DMS53 treated with DMSO at 0.1 percent for 48 hours (cell line): Measurements from ENCODE around the gene KCTD2.
"Not testable (repeated sequence)": the region's sequence is repeated elsewhere in the genome, so short reads cannot be mapped to it uniquely, and the experiment has no call there.

Experiments
- DNase-seq: peaks from one replicate; lab custom pipeline; 2025; ENCODE audit not compliant: unreplicated experiment; lab: John Stamatoyannopoulos, UW

The KCTD2 gene, protein sequence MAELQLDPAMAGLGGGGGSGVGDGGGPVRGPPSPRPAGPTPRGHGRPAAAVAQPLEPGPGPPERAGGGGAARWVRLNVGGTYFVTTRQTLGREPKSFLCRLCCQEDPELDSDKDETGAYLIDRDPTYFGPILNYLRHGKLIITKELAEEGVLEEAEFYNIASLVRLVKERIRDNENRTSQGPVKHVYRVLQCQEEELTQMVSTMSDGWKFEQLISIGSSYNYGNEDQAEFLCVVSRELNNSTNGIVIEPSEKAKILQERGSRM

GRCh38 chr17:75046407-75047289, at the start of gene KCTD2, which contains the start of gene ATP5PD:
Gene KCTD2, plus strand, starts transcription at chr17:75047225. Its CDS starts 26 bp downstream, at chr17:75047251.
Gene ATP5PD, minus strand, starts transcription at chr17:75046969. Its CDS starts 4,319 bp downstream, at chr17:75042650.
- peak; percentile 93 for DNase-seq

DNA sequence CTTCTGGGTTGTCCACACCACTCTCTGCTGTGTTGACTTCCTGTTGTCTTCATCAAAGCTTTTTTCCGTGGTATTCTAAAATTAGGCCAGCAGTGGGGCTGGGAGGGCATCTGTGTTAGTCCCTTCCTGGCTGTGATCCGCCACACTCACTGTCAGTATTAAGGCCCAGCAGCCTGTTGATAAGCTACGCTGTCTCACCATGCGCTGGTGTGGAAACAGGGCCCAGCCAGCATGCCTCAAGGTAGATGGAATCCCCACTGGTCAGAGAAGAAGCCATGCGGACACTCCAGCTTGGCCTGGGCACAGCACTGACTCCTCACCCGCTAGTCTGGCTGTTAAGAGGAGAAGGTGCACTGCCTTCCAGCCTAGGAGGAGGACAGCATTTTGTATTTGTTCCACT, 48.2 kb upstream of the KCTD2 start:
- DNase-seq, result no peak

GRCh38 chr17:74999523-74999922, 47.5 kb upstream of the KCTD2 start:
- DNase-seq, result no peak

DNA sequence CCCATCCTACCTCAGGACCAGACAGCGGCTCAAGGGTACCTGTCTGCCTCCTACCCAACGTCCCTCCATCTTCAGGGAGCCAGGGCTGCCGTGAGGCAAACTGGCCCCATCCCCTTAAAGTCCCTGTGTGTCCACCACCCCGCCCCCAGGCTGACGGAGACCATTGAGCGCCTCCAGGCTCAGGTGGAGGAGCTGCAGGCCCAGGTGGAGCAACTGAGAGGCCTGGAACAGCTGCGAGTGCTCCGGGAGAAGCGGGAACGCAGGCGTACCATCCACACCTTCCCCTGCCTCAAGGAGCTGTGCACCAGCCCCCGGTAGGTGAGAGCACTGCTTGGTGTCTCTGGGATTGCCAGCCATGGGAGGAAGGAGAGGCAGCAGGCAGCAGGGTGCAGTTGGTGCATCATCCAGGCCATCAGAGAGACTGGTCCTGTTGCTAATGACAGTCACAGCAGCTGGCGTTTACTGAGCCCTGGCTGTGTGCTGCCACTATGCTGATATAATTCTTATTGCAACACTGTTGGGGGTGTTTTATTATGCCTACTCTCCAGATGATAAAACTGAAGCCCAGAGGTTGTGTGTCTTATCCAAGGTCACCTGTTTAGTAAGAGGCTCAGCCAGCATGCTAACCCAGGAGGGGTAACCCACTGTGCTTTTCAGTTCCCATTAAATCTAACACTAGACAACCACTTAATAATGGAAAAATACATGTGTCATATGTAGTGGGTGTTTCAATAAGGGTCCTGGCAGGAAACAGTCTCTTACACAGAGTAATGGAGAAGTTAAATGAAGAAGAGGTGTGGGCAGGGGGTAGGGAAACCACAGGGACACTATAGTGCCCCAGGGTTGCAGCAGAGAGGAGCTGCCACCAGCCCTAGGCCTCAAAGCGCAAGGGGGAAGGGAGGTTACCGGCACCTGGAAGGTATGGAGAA, 44.8 kb upstream of the KCTD2 start:
- DNase-seq, result no peak

GRCh38 chr17:75003070-75003956, 43.7 kb upstream of the KCTD2 start:
- no peak for DNase-seq

DNA sequence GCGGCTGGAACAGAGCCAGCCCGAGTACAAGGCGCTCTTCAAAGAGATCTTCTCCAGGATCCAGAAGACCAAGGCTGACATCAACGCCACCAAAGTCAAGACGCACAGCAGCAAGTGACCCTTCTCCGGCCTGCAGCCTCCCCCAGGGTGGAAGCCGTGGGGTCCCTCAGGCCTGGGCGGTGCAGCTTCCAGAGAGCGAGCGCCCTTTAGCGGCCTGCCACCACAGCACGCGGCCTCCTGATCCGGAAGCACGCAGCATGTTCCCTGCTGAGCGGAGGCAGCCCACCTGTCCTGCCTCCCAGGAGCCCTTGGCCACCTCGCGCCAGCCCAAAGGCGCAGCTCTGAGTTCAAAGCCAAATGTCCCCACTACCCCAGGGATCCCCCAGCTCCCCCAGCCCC, 43.1 kb upstream of the KCTD2 start:
- DNase-seq, result no peak

GRCh38 chr17:75004371-75004770, 42.7 kb upstream of the KCTD2 start:
- no peak for DNase-seq

- DNase-seq, result no peak
Observed at GRCh38 chr17:75005291-75005690, 41.7 kb upstream of the KCTD2 start.

DNA sequence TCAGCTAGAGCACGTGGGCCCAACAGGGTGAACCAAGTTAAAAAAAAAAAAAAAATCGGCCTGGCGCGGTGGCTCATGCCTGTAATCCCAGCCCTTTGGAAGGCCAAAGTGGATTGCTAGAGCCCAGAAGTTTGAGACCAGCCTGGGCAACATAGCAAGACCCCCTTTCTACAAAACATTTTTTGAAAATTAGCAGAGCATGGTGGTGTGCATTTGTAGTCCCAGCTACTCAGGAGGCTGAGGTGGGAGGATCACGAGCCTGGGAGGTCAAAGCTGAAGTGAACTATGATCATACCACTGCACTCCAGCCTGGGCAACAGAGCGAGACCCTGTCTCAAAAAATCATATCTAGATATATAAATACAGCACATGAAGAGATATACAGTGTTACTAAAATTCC, 40.9 kb upstream of the KCTD2 start:
- not testable (repeated sequence) for DNase-seq

- no peak for DNase-seq
Observed at GRCh38 chr17:75006653-75007052, 40.4 kb upstream of the KCTD2 start.

- DNase-seq, result peak; percentile 31
Observed at GRCh38 chr17:75008373-75008772, 38.7 kb upstream of the KCTD2 start.

DNA sequence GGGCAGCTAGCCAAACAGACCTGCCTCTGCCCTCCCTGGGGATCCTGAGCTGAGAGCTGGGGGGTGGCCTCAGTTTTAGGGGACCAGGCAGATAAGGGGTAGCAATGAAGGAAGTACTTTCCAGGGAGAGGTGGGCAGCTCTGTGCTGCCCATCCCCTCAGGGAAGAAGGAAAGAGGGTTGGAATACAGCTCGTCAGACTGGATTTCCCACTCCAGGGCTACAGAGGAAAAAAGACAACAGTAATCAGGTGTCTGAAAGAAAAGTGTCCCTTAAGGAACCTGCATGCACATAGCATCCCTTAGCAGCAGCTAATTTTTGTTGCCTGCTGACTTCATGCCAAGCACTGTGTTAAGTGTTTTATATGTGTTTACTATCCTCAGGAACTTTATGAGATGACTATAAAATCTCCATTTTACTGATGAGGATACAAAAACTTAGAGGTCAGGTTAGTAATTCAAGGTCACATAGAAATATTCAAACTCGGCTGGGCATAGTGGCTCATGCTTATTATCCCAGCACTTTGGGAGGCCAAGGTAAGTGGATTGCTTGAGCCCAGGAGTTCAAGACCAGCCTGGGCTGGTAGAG, 37.8 kb upstream of the KCTD2 start:
- DNase-seq, result no peak

DNA sequence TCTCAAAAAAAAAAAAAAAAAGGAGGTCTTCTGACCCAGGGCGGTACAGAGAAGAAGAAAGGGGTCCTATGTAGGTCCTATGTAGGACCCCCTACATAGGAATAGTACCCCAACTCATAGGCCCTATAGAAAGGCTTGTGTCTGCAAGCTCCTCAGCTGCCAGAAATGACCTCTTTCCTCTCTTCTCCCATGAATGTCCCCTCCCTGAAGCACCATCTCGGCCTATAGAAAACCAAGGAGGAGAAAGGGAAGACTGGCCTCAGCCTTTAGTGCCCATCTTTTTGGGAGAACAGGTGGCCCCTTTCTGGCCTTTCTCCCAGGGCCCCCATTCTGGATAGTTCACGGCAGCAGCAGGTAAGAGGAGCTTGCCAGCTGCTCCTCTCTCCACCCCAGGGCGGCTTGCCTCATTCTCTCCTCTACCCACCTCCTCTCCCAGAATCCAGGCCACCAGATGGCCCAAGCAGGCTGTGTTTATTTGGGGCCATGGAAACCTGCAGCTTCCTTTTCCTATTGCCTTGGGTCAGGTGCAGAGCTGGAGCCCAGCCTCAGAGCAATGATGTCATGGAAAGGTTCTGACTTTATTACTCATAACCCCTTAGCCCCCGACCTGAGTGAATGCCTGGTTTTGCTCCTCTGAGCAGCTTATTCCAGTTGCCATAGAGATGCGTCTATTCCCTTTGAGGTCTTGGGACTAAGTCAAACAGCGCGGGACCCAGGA, 36.2 kb upstream of the KCTD2 start:
- DNase-seq, result peak; percentile 65

GRCh38 chr17:75011401-75012095, 35.5 kb upstream of the KCTD2 start:
- peak; percentile 43 for DNase-seq

- peak; percentile 43 for DNase-seq
Observed at GRCh38 chr17:75012096-75012345, 35.0 kb upstream of the KCTD2 start.

- peak; percentile 69 for DNase-seq
Observed at GRCh38 chr17:75012346-75013091, 34.5 kb upstream of the KCTD2 start, which contains the start of gene MRPL58. Gene MRPL58, plus strand, starts transcription at chr17:75012670. Its CDS starts 17 bp downstream, at chr17:75012687.

GRCh38 chr17:75013092-75013559, 33.9 kb upstream of the KCTD2 start:
- DNase-seq, result no peak

GRCh38 chr17:75019146-75019545, 27.9 kb upstream of the KCTD2 start:
- DNase-seq, result no peak
